GM19043 (cell line): ENCODE measurements around the gene CDKL5.

ENCODE experiments used
- ATAC-seq: cut with Tn5 transposase; IDR thresholded peaks from one replicate; pipeline ENCODE4 v1.9.1; 2021; ENCODE audit warnings: low read depth; ENCODE audit not compliant: unreplicated experiment

Gene CDKL5

DNA sequence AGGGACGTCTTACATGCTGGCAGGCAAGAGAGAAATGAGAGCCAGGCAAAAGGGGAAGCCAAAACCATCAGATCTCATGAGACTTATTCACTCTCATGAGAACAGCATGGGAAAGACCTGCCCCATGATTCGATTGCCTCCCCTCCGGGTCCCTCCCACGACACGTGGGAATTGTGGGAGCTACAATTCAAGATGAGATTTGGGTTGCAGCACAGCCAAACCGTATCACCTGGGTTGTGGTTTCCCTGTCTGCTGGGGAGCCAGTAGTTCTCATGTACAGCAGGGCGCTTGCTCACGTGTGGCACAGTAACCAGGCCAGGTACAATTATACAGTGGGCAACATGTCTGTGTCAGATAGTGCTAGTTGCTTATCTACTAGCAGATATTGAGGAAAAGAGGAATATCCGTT lies 257.6 kb downstream of the CDKL5 start:
- ATAC-seq, result no peak

DNA sequence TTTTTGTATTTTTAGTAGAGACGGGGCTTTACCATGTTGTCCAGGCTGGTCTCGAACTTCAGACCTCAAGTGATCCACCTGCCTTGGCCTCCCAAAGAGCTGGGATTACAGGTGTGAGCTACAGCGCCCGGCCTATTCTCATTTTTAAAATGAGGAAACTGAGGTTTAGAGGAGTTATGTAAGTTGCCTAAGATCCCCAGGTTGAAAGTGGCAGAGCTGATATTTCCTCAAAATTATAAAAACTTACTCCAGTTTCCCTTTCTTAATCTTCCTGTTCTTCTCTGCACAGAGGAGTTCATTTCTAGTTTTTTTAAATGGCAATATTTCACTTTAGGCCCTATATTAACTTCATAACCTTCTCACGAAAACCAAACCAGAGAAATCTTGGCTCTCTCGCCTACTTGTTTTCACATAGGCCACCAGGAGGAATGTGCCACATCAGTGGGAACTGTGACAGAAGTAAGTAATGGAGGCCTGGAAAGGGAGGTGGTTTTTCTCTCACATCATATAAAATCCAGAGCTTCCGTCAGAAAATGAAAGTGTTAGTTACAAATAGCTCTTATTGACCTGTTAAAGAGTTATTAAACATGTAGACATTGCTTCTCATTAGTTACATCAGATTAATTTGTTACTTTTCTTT lies 262.6 kb downstream of the CDKL5 start:
- no peak for ATAC-seq

DNA sequence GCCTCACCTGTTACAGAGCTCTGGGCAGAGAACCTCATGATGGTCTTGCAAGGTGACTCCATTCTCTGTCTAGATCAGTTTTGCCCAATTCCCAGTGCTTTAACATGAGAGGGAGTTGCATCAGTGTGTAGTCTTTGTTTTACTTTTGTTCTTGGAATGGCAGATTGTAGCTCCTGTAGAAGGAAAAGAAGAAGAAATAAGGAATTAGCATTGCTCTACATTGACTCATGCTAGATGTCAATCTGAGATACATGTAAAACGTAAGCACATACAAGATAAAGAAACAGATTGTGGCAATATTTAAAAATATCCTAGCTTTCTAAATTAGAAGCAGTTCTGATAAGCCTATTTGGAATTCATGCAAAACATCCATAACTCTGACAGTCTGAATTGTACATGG lies 266.0 kb downstream of the CDKL5 start:
- ATAC-seq, result no peak

DNA sequence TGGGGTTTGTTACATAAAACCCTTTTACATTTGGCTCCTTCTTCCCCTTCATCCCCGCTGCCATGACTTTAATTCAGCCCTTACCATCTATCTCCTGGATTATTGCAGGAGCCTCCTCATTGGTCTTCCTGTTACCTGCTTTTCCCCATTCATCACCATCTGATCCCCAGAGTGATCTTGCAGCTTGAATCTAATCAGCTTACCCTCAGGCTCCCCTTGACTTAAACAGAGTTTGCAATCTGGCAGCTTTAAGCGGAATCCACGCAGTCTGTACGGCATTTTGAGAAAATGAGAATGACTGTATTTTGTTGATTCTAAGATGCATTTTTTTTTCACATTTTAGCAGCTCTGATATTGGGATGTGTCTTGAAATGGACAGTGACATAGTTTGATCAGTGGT lies 267.1 kb downstream of the CDKL5 start:
- ATAC-seq, result no peak

DNA sequence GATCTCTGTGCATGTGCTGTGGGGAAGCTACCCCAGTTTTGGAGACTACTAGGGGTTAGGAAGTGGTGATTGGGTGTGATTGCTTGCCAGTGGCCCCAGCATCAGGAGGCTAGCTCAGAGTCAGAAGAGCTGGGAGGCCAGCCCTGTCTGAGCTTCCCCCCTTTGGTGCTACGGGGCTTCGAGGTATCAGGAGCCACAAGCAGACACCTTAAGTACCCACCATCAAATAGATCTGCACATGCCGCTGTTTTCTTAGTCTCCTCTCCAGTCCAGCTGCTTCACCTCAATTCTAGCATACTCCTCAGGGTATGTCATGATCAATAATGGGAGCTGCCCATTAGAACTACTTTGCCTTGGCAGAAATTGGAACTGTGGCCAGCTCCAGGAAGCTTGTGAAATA lies 271.2 kb downstream of the CDKL5 start:
- no peak for ATAC-seq

DNA sequence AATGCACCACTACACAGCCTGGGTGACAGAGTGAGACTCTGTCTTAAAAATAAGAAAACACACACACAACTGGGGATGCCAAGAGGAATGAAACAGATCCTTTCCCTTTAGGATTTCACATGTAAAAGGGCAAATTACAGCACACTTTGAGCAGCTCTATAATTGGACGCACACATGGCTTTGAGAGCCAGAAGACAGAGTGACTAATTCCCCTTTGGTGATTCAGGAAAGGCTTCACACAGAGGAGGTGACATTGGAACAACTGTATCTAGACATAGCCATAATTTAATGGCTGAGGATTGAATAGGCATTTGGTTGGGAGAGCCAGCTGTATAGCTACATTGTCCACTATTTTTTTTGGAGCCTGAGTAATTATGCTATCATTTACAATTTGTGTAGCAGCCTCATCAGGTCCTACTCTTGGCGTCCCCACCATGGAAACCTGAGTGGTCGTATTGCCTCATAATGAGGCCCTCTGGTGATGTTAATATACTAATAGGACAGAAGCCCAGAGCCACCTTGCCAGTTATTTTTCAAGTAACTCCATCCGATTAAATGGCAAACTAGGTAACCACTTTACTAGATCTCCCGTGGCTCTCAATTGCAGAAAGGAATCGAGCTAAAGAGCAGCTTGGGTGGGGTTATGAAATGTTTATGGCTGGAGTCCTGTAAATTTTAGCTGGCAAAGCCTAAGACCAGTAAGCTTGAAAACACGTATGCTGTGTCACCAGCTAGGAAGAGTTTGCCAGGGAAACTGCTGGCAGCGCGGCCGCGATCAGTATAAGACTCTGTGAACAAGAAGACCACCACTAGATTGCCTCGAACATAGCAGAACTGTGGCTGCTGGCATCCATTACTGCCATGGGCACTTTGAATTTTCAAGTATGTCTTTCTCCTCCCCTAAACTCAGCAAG lies 273.6 kb downstream of the CDKL5 start:
- no peak for ATAC-seq

DNA sequence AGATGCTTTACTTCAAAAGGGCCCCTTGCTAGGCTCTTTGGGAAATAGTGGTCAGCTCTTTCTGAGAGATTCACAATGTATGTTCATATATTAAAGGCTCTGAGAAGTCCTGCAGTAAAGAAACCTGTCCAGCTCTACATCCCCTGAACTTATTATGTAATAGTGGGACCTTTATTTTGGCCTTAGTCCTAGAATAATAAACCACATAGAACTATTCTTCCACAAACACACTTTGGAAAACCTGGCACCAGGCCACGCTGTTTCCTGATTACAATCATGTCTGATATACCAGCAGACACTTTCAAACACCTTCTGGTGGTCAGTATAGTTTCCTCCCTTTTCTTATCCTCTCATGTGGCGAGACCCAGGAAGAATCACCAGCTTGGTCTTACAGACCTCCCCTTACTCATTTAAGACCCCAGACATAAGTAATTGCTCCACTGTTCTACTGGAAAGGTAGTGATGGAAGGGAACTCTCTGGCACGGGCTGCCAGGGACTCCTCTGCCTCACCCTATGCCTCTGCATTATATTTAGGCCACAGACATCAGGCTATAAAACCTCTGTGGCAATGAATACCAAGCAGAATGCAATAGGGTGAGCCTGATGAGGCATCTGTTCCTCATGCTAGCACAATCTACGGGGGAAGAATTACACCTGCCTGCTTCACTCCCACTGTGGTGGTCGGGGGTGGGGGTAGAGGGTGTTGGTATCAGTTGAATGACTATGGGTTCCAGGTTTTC lies 276.4 kb downstream of the CDKL5 start:
- ATAC-seq, result no peak

DNA sequence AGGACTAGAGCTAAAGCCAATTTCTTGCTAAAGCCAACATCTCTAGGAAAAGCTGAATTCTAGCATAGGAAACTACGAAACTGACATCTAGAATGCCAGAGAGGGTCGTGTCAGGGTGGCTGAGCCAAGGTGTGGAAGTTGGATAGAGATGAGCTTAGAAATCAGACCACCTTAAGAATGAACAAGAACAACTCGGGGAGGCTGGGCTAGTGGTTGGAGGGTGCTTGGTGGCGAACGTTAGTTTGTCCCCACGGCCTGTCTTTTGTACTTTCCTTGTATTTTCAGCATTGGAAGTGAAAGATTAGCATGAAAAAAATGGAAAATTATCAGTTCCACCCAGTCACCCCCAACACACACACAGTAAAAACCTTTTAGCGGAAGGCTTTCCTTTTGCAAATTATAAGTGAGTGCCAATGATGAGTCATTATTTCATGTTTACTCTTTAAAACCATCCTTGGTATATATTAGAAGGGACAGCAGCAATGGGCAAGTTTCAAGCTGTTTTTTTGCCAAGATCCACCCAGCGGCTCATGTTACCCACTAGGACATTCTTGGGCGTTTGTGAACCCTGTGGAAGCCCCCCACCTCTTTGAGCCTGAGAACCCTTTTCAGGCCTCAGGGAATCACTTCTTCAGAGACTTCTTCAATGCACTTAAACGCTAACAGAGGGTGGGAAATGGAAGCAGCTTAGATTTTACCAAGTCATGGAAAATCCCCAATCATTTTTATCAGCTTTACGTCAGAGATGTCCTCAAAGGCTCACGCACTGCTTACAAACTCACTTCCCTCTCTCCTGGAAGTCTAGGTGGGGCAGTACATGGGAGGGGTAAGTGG lies 277.2 kb downstream of the CDKL5 start:
- ATAC-seq, result no peak
